ENCODE data around the gene LAMA1.
"Not testable (repeated sequence)": the region's sequence is repeated elsewhere in the genome, so short reads cannot be mapped to it uniquely, and the experiment has no call there.

Gene LAMA1, protein sequence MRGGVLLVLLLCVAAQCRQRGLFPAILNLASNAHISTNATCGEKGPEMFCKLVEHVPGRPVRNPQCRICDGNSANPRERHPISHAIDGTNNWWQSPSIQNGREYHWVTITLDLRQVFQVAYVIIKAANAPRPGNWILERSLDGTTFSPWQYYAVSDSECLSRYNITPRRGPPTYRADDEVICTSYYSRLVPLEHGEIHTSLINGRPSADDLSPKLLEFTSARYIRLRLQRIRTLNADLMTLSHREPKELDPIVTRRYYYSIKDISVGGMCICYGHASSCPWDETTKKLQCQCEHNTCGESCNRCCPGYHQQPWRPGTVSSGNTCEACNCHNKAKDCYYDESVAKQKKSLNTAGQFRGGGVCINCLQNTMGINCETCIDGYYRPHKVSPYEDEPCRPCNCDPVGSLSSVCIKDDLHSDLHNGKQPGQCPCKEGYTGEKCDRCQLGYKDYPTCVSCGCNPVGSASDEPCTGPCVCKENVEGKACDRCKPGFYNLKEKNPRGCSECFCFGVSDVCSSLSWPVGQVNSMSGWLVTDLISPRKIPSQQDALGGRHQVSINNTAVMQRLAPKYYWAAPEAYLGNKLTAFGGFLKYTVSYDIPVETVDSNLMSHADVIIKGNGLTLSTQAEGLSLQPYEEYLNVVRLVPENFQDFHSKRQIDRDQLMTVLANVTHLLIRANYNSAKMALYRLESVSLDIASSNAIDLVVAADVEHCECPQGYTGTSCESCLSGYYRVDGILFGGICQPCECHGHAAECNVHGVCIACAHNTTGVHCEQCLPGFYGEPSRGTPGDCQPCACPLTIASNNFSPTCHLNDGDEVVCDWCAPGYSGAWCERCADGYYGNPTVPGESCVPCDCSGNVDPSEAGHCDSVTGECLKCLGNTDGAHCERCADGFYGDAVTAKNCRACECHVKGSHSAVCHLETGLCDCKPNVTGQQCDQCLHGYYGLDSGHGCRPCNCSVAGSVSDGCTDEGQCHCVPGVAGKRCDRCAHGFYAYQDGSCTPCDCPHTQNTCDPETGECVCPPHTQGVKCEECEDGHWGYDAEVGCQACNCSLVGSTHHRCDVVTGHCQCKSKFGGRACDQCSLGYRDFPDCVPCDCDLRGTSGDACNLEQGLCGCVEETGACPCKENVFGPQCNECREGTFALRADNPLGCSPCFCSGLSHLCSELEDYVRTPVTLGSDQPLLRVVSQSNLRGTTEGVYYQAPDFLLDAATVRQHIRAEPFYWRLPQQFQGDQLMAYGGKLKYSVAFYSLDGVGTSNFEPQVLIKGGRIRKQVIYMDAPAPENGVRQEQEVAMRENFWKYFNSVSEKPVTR (N-terminal part only)

DNA sequence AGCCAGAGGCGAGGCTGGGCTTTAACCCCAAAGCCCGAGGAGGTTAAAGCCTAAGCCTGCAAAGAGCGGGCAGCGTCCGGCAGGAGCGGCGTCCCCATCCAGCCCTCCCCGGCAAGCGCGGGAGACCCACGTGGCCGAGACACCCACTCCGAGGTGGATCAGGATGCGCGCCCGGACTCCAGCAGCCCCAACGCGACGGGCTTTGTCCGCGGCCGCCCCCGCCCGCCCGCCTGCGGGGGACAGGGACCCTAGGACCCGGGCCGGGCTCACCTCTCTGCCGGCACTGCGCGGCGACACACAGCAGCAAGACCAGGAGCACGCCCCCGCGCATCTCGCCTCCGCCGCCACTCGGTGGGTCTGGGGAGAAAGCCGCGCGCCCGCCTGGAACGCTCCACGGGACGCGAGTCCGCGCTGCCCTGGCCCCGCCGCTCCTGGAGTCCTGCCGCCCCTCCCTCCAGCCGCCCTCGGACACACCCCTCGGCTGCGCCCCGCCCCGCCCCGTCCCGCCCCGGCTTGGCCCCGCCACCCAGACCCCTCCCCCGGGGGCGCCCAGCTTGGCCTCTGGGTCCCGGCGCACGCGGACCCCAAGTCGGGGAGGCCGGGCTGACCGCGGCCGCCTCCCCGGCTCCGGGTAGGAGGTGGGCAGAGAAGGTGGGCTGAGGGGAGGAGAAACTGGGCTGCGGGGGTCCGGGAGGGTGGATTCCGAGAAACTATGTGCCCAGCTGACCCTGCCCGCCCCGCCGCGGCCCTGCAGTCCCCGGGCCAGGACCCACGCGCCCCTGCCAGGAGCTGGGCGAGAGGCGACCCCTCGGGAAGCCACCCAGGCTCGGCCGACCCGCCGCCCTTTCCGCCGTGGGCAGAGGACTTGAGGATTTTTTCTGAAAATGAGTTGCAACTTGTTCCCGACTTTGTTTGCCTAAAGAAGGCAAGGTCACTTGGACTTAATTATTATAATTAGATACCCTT is at the start of gene LAMA1:
Gene LAMA1 (minus strand): TSS at position 408 of the 966 bp plus-strand sequence. CDS start 77 bp downstream, at position 331.
- DNase-seq (ENCODE audit: low read depth in 2 of 2): no peak

DNA sequence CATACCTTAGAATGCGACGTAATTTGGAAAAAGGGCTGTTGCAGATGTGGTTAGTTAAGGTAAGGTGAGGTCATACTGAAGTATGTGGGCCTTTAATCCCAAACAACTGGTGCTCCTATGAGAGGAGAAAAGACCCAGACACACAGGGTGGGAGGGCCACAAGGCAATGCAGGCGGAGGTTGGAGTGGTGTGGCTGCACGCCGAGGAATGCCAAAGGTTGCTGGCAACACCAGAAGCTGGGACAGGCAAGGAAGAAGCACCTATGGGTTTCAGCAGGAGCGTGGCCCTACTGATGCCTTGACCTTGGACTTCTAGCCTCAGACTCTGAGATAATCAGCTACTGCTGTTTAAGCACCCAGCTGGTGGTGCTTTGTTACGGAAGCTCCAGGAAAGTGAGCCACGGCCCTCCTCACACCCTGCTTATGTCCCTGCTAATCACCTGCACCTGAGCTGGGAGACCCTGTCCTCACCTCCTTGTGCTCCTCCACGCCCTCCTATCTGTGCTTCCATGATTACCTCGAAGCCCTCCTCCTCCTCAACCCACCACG is 48.3 kb upstream of the LAMA1 start:
- DNase-seq (ENCODE audit: low read depth in 2 of 2): no peak

DNA sequence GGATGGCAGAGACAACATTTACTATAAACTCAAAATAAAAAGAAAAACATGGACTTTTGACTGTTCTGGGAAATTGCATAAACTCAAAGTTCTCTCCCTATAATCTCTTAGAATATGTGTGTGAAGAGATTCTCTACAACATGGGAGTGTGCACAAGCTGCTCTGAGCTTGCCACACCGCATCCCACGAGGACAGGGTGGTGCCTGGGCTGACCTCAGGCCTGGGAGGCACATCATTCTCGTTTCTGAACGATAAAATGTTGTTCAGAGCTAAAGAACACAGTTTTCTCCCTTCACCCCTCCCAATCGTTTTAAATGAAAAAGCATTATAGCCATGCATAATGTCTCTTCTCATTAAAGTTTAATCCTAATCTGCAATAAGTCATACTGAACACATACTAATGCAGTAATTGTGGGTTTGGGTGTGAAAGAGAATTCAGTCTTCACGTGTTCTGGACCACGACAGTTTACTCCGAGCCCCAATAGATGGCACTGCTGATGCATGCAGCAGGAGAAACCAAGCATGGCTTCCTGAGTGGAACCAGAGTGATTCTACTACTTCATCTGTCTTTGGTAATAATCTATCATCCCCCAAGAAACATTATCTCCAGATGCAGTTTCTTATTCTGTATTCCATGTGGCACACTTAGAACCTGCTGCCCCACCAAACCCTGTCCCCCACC is 46.9 kb upstream of the LAMA1 start:
- DNase-seq (ENCODE audit: low read depth in 2 of 2): no peak

DNA sequence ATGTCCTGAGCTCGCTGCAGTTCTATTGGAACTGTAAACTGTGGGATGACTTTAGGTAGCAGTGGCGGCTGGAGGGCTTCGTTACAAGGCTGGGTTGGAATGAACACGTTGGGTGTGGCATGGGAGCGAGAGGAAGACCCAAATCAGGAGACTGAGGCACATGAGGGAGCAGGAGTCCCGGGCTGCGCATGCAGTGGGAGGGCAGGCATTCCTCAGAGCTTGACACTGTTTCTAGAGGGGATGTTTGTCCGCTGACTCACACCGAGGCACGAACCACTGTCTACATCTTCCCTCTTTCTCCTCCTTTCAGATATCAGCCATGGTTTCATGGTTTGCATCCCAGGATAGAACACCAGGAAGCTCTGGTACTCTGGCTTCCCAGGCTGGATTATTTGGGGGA is 40.6 kb upstream of the LAMA1 start:
- DNase-seq (ENCODE audit: low read depth in 2 of 2): no peak

DNA sequence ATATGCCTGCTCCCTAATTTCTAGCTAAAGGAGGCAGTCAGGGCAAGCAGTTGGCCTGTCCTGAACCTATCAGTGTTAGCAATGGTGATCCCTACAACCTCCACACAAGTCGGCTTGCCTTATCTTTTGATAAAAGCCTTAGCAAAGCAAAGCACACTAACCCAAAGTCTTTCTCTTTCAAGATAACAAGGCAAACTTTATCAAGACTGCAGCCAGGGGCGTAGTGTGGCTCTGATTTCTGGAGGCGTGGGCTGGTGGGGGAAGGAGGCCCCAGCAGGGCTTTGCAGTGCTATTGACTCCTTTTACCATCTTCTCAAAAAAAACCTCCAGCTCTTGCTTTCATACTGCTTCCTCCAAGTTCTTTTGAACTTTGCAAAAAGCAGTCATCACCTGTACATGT is 40.2 kb upstream of the LAMA1 start:
- DNase-seq (ENCODE audit: low read depth in 2 of 2): no peak

DNA sequence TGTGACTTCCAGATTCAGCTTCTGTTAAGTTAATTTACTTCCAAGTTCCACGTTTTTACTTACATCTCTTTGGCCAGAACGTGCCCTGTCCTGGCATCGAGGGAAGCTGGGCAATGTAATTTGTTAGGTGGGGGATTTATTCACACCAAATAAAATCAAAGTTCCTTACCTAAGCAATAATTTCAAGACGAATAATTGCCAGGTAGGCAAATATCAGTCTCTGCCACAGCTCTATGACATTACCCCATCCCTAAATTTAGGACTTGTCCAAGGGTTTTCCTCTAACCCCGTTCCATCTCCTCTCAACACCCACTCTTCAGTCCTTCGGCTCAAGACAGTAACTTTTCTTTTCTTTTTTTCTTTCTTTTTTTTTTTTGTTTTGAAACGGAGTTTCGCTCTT is 38.3 kb upstream of the LAMA1 start:
- DNase-seq (ENCODE audit: low read depth in 2 of 2): no peak

DNA sequence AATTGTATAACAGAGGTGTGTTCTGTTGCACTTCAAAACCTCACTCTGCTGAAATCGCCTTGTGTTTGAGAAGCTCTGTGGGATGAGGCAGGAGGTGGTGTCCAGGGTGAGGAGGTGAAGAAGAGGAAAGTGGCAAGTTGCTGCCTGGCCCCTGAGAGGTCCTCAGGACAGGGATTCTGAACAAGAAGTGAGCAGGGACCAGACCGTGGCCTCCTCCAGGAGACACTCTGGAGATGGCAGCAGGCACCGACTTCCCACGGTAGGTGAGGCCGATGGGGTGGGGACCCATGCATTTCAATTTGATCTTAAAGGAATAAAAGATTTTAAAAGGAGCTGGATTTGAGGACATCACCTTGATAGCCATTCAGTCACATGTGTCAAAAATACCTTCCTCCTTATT is 37.5 kb upstream of the LAMA1 start:
- no peak for DNase-seq (ENCODE audit: low read depth in 2 of 2)

DNA sequence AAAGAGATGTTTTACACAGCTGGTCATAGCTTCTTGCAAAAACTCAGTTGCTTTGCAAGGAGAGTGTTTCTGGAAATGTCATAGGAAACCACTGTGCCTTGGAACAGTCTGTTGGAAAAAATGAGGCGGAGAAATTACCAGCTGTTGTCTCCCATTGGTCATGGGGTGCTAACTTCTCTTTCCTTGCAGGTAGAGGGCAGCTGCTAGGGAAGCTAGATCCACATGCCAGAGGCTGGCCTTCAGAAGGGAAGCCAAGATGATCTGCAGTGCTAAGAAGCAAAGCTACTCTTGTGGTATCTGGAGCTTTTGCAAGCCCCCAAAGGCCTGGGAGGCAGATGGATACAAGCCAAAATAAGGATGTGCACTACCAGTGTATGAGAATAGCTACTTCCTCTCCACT is 34.8 kb upstream of the LAMA1 start:
- DNase-seq (ENCODE audit: low read depth in 2 of 2): no peak

DNA sequence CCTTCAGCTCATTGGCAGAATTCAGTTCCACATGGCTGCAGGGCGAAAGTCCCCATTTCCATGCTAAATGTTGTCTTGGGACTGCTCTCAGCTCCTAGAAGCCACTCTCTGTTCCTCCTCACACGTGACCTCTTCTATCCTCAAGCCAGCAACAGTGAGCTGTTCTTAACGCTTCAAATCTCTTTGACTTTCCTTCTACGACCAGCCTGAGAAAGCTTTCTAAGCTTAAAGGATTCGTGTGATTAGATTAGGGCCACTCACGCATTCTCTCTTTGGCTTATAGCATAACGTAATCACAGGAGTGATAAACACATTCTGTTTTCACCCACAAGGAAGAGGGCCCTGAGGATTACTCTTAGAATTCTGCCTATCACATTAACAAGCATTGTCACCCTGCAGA is 29.8 kb upstream of the LAMA1 start:
- DNase-seq (ENCODE audit: low read depth in 2 of 2): no peak

DNA sequence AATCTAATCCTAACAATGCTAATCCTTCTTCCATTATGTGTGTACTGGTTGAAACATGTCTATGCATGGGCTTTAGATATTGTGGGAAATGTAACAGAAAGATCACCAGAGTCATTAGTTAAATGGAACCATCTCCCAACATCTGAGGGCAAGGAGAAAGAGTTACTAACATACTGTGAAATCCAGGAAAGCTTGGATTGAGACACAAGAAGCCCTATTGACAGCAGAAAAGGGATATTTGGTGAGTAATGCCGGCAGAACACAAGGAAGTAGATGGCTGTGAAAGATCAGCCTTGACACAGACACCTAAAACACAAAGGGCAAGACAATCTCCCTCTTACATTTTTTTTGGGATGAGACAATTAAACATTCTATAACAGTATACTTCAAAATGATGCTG is 28.5 kb upstream of the LAMA1 start:
- no peak for DNase-seq (ENCODE audit: low read depth in 2 of 2)

DNA sequence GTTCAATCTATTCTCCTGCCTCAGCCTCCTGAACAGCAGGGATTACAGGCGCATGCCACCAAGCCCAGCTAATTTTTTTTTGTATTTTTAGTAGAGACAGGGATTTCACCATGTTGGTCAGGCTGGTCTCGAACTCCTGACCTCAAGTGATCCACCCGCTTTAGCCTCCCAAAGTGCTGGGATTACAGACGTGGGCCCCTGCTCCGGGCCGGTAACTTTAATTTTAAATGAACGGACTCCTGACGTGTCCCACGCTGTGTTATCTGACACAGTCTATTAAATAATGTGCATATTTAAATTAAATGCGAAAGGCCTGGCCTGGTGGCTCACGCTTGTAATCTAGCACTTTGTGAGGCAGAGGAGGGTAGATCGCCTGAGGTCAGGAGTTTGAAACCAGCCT is 27.3 kb upstream of the LAMA1 start:
- not testable (repeated sequence) for DNase-seq (ENCODE audit: low read depth in 2 of 2)

DNA sequence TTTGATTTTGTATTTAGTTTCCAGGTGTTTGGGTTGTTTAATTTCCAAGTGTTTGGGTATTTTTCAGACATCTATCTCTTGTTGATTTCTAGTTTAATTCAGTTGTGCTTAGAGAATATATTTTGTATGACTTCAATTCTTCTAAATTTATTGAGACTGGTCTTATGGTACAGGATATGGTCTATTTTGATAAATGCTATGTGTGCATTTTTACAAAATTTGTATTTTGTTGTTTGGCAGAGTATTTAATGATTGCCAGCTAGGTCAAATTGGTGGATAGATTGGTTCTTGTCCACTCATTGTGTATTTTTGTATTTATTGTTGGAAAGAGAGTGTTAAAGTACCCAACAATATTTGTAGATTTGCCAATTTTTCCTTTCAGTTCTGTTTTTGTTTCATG is 23.7 kb upstream of the LAMA1 start:
- DNase-seq (ENCODE audit: low read depth in 2 of 2): no peak

DNA sequence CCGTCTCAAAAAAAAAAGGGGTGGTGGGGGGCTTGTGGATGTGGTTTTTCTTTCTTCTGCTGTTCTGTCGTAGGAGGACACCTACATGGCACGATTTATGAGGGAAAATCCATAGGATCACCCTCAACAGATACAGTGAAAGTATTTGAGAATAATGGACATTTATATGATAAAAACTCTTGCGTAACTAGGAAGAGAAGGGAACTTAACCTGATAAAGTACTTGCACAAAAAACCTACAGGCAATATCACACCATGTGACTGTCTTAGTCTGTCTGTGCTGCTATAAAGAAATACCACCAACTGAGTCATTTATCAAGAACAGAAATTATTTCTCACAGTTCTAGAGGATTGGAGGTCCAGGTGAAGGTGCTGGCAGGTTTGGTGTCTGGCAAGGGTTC is 21.8 kb upstream of the LAMA1 start:
- no peak for DNase-seq (ENCODE audit: low read depth in 2 of 2)

DNA sequence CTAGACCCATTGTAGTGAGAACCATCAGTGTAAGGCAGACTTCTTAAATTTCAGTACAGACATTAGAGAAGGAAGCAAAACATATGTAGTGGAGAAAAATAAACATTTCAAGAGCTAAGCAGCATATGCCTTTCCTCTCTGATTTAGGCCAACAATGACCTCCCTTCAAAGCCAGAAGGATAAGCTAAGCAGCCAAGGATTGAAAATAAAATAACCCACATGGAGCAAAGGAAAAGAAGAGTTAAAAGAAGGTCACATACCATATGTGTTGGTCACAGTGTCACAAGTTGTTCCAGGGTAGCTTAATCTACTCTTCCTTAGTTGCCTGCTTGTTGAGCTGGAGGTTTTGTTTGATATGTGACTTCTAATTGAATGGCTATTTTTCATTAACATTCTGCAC is 15.6 kb upstream of the LAMA1 start:
- DNase-seq (ENCODE audit: low read depth in 2 of 2): no peak

DNA sequence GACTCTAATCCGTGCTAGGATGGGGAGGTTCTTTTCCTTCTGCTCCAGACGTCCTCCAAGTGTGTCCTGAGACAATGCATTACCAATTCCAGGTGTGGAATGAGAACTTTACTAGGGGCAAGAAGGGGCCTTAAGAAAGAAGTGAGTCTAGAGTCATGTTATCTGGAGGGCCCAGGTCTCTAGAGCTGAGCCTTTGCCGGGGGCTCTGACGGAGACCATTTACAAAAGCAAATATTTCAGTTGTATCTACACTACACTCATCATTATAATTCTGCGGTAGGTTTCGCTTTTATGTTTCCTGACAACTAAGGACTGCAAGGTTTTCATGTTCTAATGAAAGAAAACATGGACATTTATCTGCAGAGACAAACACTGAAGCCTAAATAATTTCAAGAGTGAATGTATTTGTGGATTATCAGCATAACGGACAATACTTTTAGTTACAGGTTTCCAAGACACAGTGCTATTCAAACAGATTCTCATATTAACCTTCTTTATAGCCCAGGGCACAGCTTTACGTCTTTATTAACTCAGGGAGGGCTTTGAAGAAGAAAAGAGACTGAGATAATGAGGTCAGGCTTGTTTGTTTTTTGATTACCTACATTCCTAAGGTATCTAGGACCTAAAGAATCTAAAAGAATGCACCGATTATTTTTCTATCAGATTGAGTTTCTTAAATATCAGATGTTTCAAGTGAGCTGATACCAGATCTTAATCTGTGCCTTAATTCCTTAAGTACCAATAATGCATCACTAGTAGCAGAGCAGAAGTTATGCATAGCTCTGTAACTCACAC is 15.0 kb upstream of the LAMA1 start:
- no peak for DNase-seq (ENCODE audit: low read depth in 2 of 2)

DNA sequence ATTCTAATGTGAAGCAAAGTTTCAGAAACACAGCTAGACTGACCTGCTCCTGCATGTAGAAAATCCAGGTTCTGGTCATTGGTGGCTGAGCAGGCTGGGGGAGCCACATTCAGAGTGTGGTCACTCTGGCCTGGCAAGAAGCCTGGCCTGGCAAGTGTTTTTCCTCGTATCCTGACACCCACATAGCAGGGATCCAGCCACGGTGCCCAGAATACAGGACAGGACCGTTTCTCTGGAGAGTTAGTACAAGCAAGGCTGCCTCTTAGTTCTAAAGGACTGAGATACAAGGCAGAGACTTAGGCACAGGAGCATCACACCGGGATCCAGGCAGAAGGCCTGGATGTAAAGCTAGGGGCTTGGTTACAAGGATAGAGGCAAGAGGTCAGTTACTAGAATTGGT is 4.8 kb upstream of the LAMA1 start:
- no peak for DNase-seq (ENCODE audit: low read depth in 2 of 2)

DNA sequence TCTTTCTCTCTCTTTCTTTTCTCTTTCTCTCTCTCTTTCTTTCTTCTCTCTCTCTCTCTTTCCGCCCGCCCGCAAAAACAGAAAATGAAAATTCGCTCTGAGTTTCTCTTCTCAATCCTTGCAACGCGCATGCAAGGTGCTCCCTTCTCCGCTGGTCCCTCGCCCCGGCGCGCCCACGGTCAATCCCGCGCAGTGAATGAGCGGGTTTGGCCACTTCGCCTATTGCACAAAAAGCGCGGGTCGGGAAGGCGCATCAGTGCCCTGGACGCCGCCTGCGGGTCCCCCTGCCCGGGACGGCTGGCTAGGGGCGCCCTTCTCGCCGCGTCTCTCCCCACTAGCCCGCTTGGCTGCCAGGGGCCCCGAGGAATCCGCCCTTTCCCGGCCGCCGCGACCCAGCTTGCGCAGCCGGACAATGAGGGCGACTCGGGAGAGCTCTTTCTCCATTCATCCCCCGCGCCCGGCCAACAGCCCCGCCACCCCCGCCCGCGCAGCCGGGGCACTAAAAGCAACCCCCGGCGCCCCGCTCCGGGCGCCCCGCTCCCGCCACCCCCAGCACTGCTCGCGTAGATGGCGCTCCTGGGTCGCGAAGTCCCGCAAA is 706 bp downstream of the LAMA1 start:
- no peak for DNase-seq (ENCODE audit: low read depth in 2 of 2)

DNA sequence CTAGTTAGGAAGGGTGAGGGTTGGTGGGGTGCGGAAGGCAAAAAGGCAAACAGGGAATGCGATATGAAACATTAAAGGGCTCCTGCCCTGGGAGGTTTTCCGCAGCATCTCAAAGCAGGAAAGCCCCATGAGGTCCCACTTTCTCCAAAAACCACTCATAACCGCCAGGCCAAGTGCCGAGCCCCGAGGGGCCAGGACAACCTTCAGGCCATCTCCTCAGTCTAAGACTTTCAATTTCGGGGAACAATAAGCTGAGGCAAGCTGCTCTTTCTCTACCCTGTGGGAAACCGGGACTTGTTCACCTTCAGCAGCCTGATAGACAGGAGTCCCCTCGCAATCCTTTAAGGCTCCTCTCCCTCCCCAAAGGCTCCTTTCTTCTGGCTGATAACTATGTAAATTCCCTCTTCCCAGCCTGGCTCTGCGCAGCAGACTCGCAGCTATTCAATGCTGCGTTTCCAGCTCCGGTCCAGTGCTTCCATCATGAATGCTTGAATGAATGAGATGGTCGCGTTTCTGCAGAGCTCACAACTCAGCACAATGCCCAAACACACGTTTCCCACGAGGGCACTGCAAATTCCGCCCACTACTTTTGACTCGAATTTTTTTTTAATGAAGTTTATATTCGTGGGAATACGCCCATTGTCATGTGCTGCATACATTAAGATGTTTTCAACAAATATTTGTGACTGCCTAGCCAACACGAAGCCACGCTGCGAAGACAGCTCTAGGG is 1.4 kb downstream of the LAMA1 start:
- DNase-seq (ENCODE audit: low read depth in 2 of 2): no peak
